HCT116 (cell line): ENCODE results near the gene TOM1. TPM values are rescaled to one million over a fixed set of nuclear protein-coding genes. Genes with fewer than 3 reads are reported as not detected.

Experiments used
- ATAC-seq: fragments of 200-7000 bp; cut with Tn5 transposase; 2 replicates; pipeline ENCODE4 v1.9.1; 2020; ENCODE audit warnings: mild to moderate bottlenecking, moderate library complexity
- BruUV-seq: library from RNA; stranded (reverse); fragments of 400-500 nt; replicated peaks from 2 replicates; lab custom pipeline; 2021; lab: Mats Ljungman, UMichigan
- CTCF ChIA-PET: fragments of 300-600 bp; sonication (Branson Sonifier 250); formaldehyde crosslinking; loops from one replicate; lab custom pipeline; 2021; ENCODE audit warnings: antibody characterized with exemption; lab: Charles Lee
- POLR2A ChIA-PET: fragments of 300-600, 350-600 bp; sonication (Branson Sonifier 250); formaldehyde crosslinking; loops from one replicate; lab custom pipeline; 2021; ENCODE audit warnings: antibody characterized with exemption; lab: Charles Lee
- RAD21 ChIA-PET, 2 experiments: fragments of 300-600 bp; sonication (Branson Sonifier 250); formaldehyde crosslinking; loops; one replicate each; lab custom pipeline; 2023; ENCODE audit warnings: low total read pairs in 2 of 2; ENCODE audit not compliant: uncharacterized antibody in 2 of 2, unreplicated experiment in 2 of 2, low non-redundant PET in 1 of 2; lab: Charles Lee
- DNase-seq: peaks from one replicate; pipeline ENCODE4 v3.0.0-alpha.2; 2010; ENCODE audit warnings: low read depth, low spot score
- H2AFZ ChIP-seq: fragments of 200-600 bp; shearing (Covaris generic), sonication (generic); 2 replicates; pipeline ENCODE4 v1.6.1; 2017; ENCODE audit warnings: low read depth, mixed run types, mixed read lengths, antibody characterized with exemption, low read length; ENCODE audit not compliant: poor library complexity, severe bottlenecking
- H3K27ac ChIP-seq: 2 replicates; pipeline ENCODE4 v1.5.1; 2012; ENCODE audit warnings: low read depth, low read length
- H3K27me3 ChIP-seq: fragments of 200-600 bp; sonication (generic); 2 replicates; pipeline ENCODE4 v1.6.1; 2016; ENCODE audit warnings: mixed run types, low read length, mixed read lengths; ENCODE audit not compliant: insufficient read depth
- H3K36me3 ChIP-seq, 2 experiments: fragments of 200-500 bp in 1 of 2; fragments of 200-600 bp in 1 of 2; sonication (Bioruptor generic) in 1 of 2; sonication (generic) in 1 of 2; 2 replicates each; pipeline versions ENCODE4 v1.5.1 to v1.6.1; 2014 to 2016; ENCODE audit warnings: low read length in 2 of 2, inconsistent platforms in 1 of 2, mixed read lengths in 1 of 2, mixed run types in 1 of 2; ENCODE audit not compliant: insufficient read depth in 2 of 2, control insufficient read depth in 1 of 2
- H3K4me1 ChIP-seq, 2 experiments: fragments of 200-600 bp in 1 of 2; sonication (generic) in 1 of 2; 2 replicates each; pipeline versions ENCODE4 v1.5.1 to v1.6.1; 2012 to 2017; ENCODE audit warnings: low read length in 2 of 2, inconsistent platforms in 1 of 2, mild to moderate bottlenecking in 1 of 2, mixed read lengths in 1 of 2, mixed run types in 1 of 2, moderate library complexity in 1 of 2; ENCODE audit not compliant: insufficient read depth in 2 of 2, control insufficient read depth in 1 of 2
- H3K4me2 ChIP-seq: fragments of 200-600 bp; sonication (generic); 2 replicates; pipeline ENCODE4 v1.6.1; 2017; ENCODE audit warnings: mixed run types, low read length, mixed read lengths
- H3K4me3 ChIP-seq, 2 experiments: fragments of 200-600 bp in 1 of 2; sonication (generic) in 1 of 2; replicated peaks in 1 of 2; 2 replicates each; pipeline ENCODE4 v1.5.1; 2011 to 2016; ENCODE audit warnings: low read length in 2 of 2, control low read depth in 1 of 2, low read depth in 1 of 2, mild to moderate bottlenecking in 1 of 2, mixed read lengths in 1 of 2, mixed run types in 1 of 2
- H3K79me2 ChIP-seq: fragments of 200-600 bp; sonication (generic); 2 replicates; pipeline ENCODE4 v1.6.1; 2017; ENCODE audit warnings: mild to moderate bottlenecking, mixed run types, low read length, moderate library complexity, mixed read lengths; ENCODE audit not compliant: insufficient read depth
- H3K9ac ChIP-seq: fragments of 200-600 bp; sonication (generic); 2 replicates; pipeline ENCODE4 v1.6.1; 2016; ENCODE audit warnings: low read length, mixed read lengths
- H3K9me2 ChIP-seq: fragments of 200-600 bp; sonication (generic), shearing (Covaris generic); 2 replicates; pipeline ENCODE4 v1.6.1; 2017; ENCODE audit warnings: mixed run types, mild to moderate bottlenecking, moderate library complexity; ENCODE audit not compliant: insufficient read depth
- H3K9me3 ChIP-seq, 2 experiments: fragments of 200-500 bp in 1 of 2; fragments of 200-600 bp in 1 of 2; sonication (Bioruptor generic) in 1 of 2; sonication (generic) in 1 of 2; 2 replicates each; pipeline ENCODE4 v1.6.1; 2014 to 2017; ENCODE audit warnings: low read length in 2 of 2, mixed read lengths in 2 of 2, inconsistent platforms in 1 of 2, low read depth in 1 of 2, mild to moderate bottlenecking in 1 of 2, mixed run types in 1 of 2, moderate library complexity in 1 of 2; ENCODE audit not compliant: control insufficient read depth in 1 of 2, insufficient read depth in 1 of 2
- H4K20me1 ChIP-seq: fragments of 200-600 bp; sonication (generic), shearing (Covaris generic); 2 replicates; pipeline ENCODE4 v1.6.1; 2017; ENCODE audit warnings: mixed run types, mild to moderate bottlenecking, moderate library complexity; ENCODE audit not compliant: insufficient read depth
- ATF3 ChIP-seq: IDR thresholded peaks from 2 replicates; pipeline ENCODE4 v1.6.1; 2012
- CBX3 ChIP-seq: IDR thresholded peaks from 2 replicates; pipeline ENCODE4 v1.6.1; 2012; ENCODE audit warnings: low read depth
- CEBPB ChIP-seq: IDR thresholded peaks from 2 replicates; pipeline ENCODE4 v1.6.1; 2012; ENCODE audit warnings: low read depth
- ELF1 ChIP-seq: IDR thresholded peaks from 2 replicates; pipeline ENCODE4 v1.6.1; 2012; ENCODE audit warnings: low read depth, borderline replicate concordance
- EZH2 ChIP-seq: fragments of 200-600 bp; sonication (generic); IDR thresholded peaks from 2 replicates; pipeline ENCODE4 v1.6.1; 2017; ENCODE audit warnings: antibody characterized with exemption, mixed run types
- EZH2phosphoT487 ChIP-seq: fragments of 200-600 bp; IDR thresholded peaks from 2 replicates; pipeline ENCODE4 v1.6.1; 2018; ENCODE audit warnings: antibody characterized with exemption, borderline replicate concordance
- FOSL1 ChIP-seq: IDR thresholded peaks from 2 replicates; pipeline ENCODE4 v1.6.1; 2012; ENCODE audit warnings: low read depth
- JUND ChIP-seq: IDR thresholded peaks from 2 replicates; pipeline ENCODE4 v1.6.1; 2012
- MAX ChIP-seq: IDR thresholded peaks from 2 replicates; pipeline ENCODE4 v1.6.1; 2012
- POLR2A ChIP-seq: IDR thresholded peaks from 2 replicates; pipeline ENCODE4 v1.7.0; 2011; ENCODE audit warnings: borderline replicate concordance; ENCODE audit not compliant: insufficient read depth, insufficient read length; ENCODE audit errors: extremely low read depth
- POLR2AphosphoS5 ChIP-seq: IDR thresholded peaks from 2 replicates; pipeline ENCODE4 v1.6.1; 2011; ENCODE audit warnings: mild to moderate bottlenecking, low read depth, low read length, moderate library complexity
- SP1 ChIP-seq: IDR thresholded peaks from 2 replicates; pipeline ENCODE4 v1.6.1; 2012; ENCODE audit warnings: low read depth
- SRF ChIP-seq: IDR thresholded peaks from 2 replicates; pipeline ENCODE4 v1.6.1; 2012; ENCODE audit warnings: low read depth
- TCF7L2 ChIP-seq: IDR thresholded peaks from 2 replicates; pipeline ENCODE4 v1.7.0; 2011; ENCODE audit warnings: borderline replicate concordance, inconsistent platforms; ENCODE audit not compliant: insufficient read depth, insufficient read length; ENCODE audit errors: extremely low read depth
- YY1 ChIP-seq: IDR thresholded peaks from 2 replicates; pipeline ENCODE4 v1.6.1; 2011; ENCODE audit warnings: low read length, low read depth, moderate library complexity, mild to moderate bottlenecking; ENCODE audit not compliant: insufficient replicate concordance; ENCODE audit errors: extremely low read depth
- ZFX ChIP-seq: fragments of 450-650 bp; IDR thresholded peaks from 2 replicates; pipeline ENCODE4 v1.6.1; 2017
- ZNF274 ChIP-seq: fragments of 200-500 bp; sonication (Bioruptor generic); IDR thresholded peaks from 2 replicates; pipeline ENCODE4 v1.6.1; 2014; ENCODE audit warnings: mild to moderate bottlenecking, low read depth, low read length, inconsistent platforms
- intact Hi-C: fragments of 100-400 bp; cut with micrococcal nuclease; formaldehyde crosslinking; loops from 2 replicates; pipeline ENCODE4 v1.10.0; 2022
- total RNA-seq: library from RNA; stranded (reverse); gene quantifications from one replicate; pipeline ENCODE4 v1.2.1, GENCODE V29; 2021; ENCODE audit not compliant: unreplicated experiment
- TF ChIP-seq, protein P1 (sequence below): IDR thresholded peaks from 2 replicates; pipeline ENCODE4 v1.6.1; 2011; ENCODE audit warnings: mild to moderate bottlenecking, low read length, moderate library complexity; ENCODE audit not compliant: insufficient replicate concordance; ENCODE audit errors: extremely low read depth
- TF ChIP-seq, protein P2 (sequence below), 3 experiments: fragments of 200-600 bp in 1 of 3; sonication (generic) in 1 of 3; IDR thresholded peaks in 2 of 3; conservative IDR thresholded peaks in 1 of 3; 2 replicates each; pipeline ENCODE4 v1.5.1; 2012 to 2017; ENCODE audit warnings: low read depth in 2 of 3, low read length in 2 of 3, antibody characterized with exemption in 1 of 3, borderline replicate concordance in 1 of 3, control low read depth in 1 of 3, mild to moderate bottlenecking in 1 of 3, mixed read lengths in 1 of 3, mixed run types in 1 of 3, moderate library complexity in 1 of 3; ENCODE audit not compliant: insufficient read depth in 1 of 3
- TF ChIP-seq, protein P3 (sequence below): IDR thresholded peaks from 2 replicates; pipeline ENCODE4 v1.6.1; 2012; ENCODE audit warnings: low read depth

The TOM1 gene
- total RNA-seq, 1 experiment from 2014 or later = 18.0 TPM

- CTCF ChIA-PET = no interaction called here
- POLR2A ChIA-PET = no interaction called here
- Histone ChIP-seq H3K79me2 (no peaks in the 10 kb centered on the region), H3K9ac (no peak overlapping the region), H3K4me1 (peaks cover 13 to 31% of the 10 kb centered on the region in 2 experiments), H3K4me2 (no peak overlapping the region), H3K9me3 (no peaks in the 10 kb centered on the region), H3K27ac (no peak overlapping the region), H3K27me3 (no peaks in the 10 kb centered on the region), H3K36me3 (no peaks in the 10 kb centered on the region), H4K20me1 (no peaks in the 10 kb centered on the region), H2AFZ (no peak overlapping the region), H3K4me3 (no peak overlapping the region), H3K9me2 (no peaks in the 10 kb centered on the region)
- intact Hi-C loops = no loop called here
- ATAC-seq (no peak), DNase-seq (no peak)
- TF ChIP-seq EZH2phosphoT487 (no peak), TCF7L2 (no peak), EZH2 (no peak), CBX3 (no peak), POLR2A (no peak), POLR2AphosphoS5 (no peak), ELF1 (no peak), ATF3 (no peak), SP1 (no peak), ZNF274 (no peak), MAX (no peak), SRF (no peak), YY1 (no peak), ZFX (no peak), CEBPB (no peak), JUND (no peak), FOSL1 (no peak)
- TF ChIP-seq, protein P1, sequence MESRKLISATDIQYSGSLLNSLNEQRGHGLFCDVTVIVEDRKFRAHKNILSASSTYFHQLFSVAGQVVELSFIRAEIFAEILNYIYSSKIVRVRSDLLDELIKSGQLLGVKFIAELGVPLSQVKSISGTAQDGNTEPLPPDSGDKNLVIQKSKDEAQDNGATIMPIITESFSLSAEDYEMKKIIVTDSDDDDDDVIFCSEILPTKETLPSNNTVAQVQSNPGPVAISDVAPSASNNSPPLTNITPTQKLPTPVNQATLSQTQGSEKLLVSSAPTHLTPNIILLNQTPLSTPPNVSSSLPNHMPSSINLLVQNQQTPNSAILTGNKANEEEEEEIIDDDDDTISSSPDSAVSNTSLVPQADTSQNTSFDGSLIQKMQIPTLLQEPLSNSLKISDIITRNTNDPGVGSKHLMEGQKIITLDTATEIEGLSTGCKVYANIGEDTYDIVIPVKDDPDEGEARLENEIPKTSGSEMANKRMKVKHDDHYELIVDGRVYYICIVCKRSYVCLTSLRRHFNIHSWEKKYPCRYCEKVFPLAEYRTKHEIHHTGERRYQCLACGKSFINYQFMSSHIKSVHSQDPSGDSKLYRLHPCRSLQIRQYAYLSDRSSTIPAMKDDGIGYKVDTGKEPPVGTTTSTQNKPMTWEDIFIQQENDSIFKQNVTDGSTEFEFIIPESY = no peak
- TF ChIP-seq, protein P2, sequence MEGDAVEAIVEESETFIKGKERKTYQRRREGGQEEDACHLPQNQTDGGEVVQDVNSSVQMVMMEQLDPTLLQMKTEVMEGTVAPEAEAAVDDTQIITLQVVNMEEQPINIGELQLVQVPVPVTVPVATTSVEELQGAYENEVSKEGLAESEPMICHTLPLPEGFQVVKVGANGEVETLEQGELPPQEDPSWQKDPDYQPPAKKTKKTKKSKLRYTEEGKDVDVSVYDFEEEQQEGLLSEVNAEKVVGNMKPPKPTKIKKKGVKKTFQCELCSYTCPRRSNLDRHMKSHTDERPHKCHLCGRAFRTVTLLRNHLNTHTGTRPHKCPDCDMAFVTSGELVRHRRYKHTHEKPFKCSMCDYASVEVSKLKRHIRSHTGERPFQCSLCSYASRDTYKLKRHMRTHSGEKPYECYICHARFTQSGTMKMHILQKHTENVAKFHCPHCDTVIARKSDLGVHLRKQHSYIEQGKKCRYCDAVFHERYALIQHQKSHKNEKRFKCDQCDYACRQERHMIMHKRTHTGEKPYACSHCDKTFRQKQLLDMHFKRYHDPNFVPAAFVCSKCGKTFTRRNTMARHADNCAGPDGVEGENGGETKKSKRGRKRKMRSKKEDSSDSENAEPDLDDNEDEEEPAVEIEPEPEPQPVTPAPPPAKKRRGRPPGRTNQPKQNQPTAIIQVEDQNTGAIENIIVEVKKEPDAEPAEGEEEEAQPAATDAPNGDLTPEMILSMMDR (IDR thresholded peaks at IDR 0.05 in 2 of 3, conservative IDR thresholded peaks at IDR 0.05 in 1 of 3; ENCODE audit: borderline replicate concordance in 1 of 3, insufficient read depth in 1 of 3, low read depth in 2 of 3, low read length in 2 of 3) = no peak
- TF ChIP-seq, protein P3, sequence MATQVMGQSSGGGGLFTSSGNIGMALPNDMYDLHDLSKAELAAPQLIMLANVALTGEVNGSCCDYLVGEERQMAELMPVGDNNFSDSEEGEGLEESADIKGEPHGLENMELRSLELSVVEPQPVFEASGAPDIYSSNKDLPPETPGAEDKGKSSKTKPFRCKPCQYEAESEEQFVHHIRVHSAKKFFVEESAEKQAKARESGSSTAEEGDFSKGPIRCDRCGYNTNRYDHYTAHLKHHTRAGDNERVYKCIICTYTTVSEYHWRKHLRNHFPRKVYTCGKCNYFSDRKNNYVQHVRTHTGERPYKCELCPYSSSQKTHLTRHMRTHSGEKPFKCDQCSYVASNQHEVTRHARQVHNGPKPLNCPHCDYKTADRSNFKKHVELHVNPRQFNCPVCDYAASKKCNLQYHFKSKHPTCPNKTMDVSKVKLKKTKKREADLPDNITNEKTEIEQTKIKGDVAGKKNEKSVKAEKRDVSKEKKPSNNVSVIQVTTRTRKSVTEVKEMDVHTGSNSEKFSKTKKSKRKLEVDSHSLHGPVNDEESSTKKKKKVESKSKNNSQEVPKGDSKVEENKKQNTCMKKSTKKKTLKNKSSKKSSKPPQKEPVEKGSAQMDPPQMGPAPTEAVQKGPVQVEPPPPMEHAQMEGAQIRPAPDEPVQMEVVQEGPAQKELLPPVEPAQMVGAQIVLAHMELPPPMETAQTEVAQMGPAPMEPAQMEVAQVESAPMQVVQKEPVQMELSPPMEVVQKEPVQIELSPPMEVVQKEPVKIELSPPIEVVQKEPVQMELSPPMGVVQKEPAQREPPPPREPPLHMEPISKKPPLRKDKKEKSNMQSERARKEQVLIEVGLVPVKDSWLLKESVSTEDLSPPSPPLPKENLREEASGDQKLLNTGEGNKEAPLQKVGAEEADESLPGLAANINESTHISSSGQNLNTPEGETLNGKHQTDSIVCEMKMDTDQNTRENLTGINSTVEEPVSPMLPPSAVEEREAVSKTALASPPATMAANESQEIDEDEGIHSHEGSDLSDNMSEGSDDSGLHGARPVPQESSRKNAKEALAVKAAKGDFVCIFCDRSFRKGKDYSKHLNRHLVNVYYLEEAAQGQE = no peak
- no TSS peak for BruUV-seq
- RAD21 ChIA-PET = no interaction called here
Measured at GRCh38 chr22:35303029-35303624, 3.4 kb downstream of the TOM1 start.
